Bronchial epithelial cell (primary cell): ENCODE data around the gene TPK1. TPM values are rescaled to one million over a fixed set of nuclear protein-coding genes. Genes with fewer than 3 reads are reported as not detected.

Experiments used
- DNase-seq: peaks from one replicate; pipeline ENCODE4 v3.0.0-alpha.2; 2010; ENCODE audit warnings: low read depth
- FAIRE-seq: peaks from 2 replicates; lab custom pipeline; 2011; peaks lifted over from hg19 to GRCh38; lab: Jason Lieb, UNC
- H3K27me3 ChIP-seq: 2 replicates; pipeline ENCODE4 v1.5.1; 2011; ENCODE audit warnings: low read length; ENCODE audit not compliant: control insufficient read depth, insufficient read depth
- H3K36me3 ChIP-seq: 2 replicates; pipeline ENCODE4 v1.5.1; 2011; ENCODE audit warnings: low read length; ENCODE audit not compliant: control insufficient read depth, insufficient read depth
- H3K4me3 ChIP-seq: 2 replicates; pipeline ENCODE4 v1.5.1; 2011; ENCODE audit warnings: mild to moderate bottlenecking, low read depth, low read length, control low read depth
- CTCF ChIP-seq: IDR thresholded peaks from 2 replicates; pipeline ENCODE4 v1.5.1; 2011; ENCODE audit warnings: mild to moderate bottlenecking, moderate library complexity, low read length, control low read depth, inconsistent platforms; ENCODE audit not compliant: insufficient read depth, severe bottlenecking
- total RNA-seq: library from RNA; depleted of rRNA; stranded (reverse); fragments of >200 nt; gene quantifications from 2 replicates; pipeline ENCODE4 v1.2.1, GENCODE V29; 2014

The TPK1 gene
- total RNA-seq, 1 donor from 2014 or later, result 2.4 TPM

GRCh38 chr7:144834641-144835144 is 1.2 kb downstream of the TPK1 start:
- Histone ChIP-seq H3K27me3 (no peaks in the 10 kb centered on the region), H3K4me3 (peak overlapping the region; percentile 49), H3K36me3 (no peaks in the 10 kb centered on the region)
- DNase-seq (no peak), FAIRE-seq (no peak)
- TF ChIP-seq CTCF, result no peak

DNA sequence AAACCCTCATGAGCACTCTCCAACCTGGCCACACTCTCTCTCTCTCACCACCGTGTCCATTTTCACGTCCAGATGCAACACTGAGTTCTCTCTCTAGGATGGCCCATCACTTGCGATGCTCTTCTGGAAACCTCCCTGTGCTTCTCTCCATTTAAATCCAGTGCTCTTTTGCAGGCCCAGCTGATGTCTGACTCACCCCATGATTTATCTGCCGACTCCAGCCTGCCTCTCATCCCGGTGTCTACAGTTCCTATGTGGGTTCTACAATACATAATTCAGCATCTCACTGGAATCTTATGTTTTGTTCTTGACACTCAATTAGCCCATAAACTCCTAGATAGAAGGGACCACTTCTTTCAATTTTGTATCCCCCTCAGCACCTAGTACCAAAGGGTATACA is 5.0 kb downstream of the TPK1 start:
- FAIRE-seq (peak; percentile 52), DNase-seq (no peak)
- no peaks in the 10 kb centered on the region for H3K36me3 ChIP-seq
- H3K4me3 ChIP-seq, result no peak overlapping the region
- TF ChIP-seq CTCF, result no peak
- H3K27me3 ChIP-seq, result no peaks in the 10 kb centered on the region

DNA sequence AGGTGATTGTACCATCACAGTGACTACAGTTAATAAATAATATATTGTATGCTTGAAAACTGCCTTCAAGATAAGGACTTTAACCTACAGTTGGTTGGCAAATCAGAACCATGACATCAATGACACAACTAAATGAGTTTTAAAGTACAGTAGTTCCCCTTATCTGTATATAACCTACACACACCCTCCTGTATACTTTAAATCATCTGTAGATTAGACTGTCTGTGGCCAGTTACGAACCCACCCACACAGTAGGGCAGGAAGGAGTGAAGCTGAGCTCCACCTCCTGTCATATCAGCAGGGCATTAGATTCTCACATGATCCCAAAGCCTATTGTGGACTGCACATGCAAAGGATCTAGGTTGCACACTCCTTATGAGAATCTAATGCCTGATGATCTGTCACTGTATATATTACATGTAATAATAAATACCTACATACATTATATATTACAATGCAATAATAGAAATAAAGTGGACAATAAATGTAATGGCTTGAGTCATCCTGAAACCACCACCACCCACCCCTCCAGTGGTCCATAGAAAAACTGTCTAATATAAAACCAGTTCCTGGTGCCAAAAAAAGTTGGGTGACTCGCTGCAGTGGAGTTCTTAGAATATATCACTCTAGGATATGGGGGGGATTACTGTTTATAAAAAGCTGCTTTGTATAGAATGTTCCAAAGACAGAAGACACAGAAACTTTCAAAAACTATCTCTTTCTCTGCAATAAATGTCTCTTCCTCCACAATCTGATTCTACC is 5.6 kb downstream of the TPK1 start:
- DNase-seq (no peak), FAIRE-seq (no peak)
- H3K27me3 ChIP-seq, result no peaks in the 10 kb centered on the region
- no peaks in the 10 kb centered on the region for H3K36me3 ChIP-seq
- H3K4me3 ChIP-seq, result no peak overlapping the region
- TF ChIP-seq CTCF, result no peak

DNA sequence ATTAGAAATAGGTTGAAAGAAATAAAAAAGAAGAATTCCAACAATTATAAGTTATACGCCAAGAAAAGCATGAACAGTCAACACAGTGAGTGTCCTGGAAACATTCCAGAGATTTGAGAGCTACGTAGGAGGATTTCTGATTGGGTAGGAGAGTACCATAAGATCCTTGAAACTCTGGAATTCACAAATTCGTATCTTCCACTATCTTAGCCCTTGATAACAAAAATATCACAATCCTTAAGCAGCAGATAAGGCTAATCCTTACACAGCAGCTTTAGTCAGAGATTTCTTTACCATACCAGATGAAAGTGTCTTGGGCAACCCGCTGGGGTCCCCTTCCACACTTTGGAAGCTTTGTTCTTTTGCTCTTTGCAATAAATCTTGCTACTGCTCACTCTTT is 8.2 kb downstream of the TPK1 start:
- Histone ChIP-seq H3K27me3 (no peaks in the 10 kb centered on the region), H3K4me3 (no peak overlapping the region), H3K36me3 (no peaks in the 10 kb centered on the region)
- DNase-seq, result peak; percentile 29
- no peak for FAIRE-seq
- TF ChIP-seq CTCF, result no peak

DNA sequence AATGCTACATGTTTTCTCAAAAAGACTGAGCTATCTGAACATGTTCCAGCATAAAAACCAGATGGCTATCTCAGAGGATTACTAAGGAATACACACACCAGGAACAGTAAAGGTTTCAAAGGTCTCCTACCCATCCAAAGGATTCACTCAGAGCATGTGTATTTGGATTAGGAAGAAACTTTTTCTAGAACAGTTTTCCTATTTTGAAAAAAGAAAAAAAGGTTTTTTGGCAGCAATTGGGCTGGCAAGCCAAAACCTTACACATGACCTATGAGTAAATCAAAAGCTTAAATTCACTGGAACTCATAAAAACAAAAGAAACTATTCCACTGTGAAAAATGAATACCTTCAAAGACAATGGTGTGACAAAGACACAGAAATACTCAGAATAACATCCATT is 9.6 kb downstream of the TPK1 start:
- FAIRE-seq, result no peak
- Histone ChIP-seq H3K27me3 (no peaks in the 10 kb centered on the region), H3K4me3 (no peak overlapping the region), H3K36me3 (no peaks in the 10 kb centered on the region)
- no peak for TF ChIP-seq CTCF
- DNase-seq, result no peak

GRCh38 chr7:144824360-144824759 is 11.5 kb downstream of the TPK1 start:
- H3K27me3 ChIP-seq, result no peaks in the 10 kb centered on the region
- DNase-seq (peak; percentile 89), FAIRE-seq (no peak)
- no peak for TF ChIP-seq CTCF
- H3K36me3 ChIP-seq, result no peaks in the 10 kb centered on the region
- H3K4me3 ChIP-seq, result no peak overlapping the region
